Measurements from ENCODE around the gene CASS4.

- TF ChIP-seq CTCF (IDR thresholded peaks at IDR 0.05) (no peak), POLR2AphosphoS5 (IDR thresholded peaks at IDR 0.05) (no peak), EP300 (IDR thresholded peaks at IDR 0.05; ENCODE audit: low read depth) (no peak), POLR2A (IDR thresholded peaks at IDR 0.05) (no peak)
These were observed 39.2 kb upstream of the CASS4 start for GRCh38 chr20:56372850-56373249.

All from transverse colon (tissue), 4 donors.